Measurements from ENCODE around the gene INSIG1. TPM values are rescaled to one million over a fixed set of nuclear protein-coding genes. Genes with fewer than 3 reads are reported as not detected.

The INSIG1 gene
- total and polyA plus RNA-seq, 2 of the 4 experiments (the other 2 are of a cell fraction), result 19.0 to 26.0 TPM

DNA sequence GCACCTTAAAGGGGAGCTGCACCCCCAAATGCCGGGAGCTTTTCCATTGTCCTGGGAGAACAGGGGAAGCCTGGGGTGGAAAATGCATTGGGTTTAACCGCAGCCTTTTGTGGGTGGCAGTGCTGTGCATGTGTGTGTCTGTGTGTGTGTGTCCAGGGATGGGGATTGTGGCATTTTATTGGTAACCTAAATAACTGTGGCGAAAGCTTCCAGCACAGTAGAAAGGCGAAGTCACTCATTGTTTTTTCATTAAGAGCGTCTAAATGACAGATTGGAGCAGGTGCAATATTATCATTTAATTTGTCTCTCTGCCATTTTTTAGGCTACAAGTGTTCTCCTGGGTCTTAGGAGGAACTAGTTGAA, 55.1 kb downstream of the INSIG1 start:
- H3K23ac ChIP-seq (ENCODE audit: low read depth, low read length), result no peak overlapping the region
- no peak for ATAC-seq (ENCODE audit: low read depth)
- CTCF ChIA-PET, result no interaction called here
- no peaks in the 10 kb centered on the region for H3K4me1 ChIP-seq (ENCODE audit: control insufficient read depth, insufficient read depth, low read length)
- no peak for TF ChIP-seq USF2 (IDR thresholded peaks at IDR 0.05; ENCODE audit: low read depth, low read length)
- TF ChIP-seq MAZ (IDR thresholded peaks at IDR 0.05; ENCODE audit: borderline replicate concordance, low read depth, low read length), result no peak
- TF ChIP-seq RAD21 (IDR thresholded peaks at IDR 0.05; ENCODE audit: low read length), result no peak
- no peak for TF ChIP-seq ELK1 (IDR thresholded peaks at IDR 0.05; ENCODE audit: borderline replicate concordance, low read depth, low read length)
- H4K91ac ChIP-seq (ENCODE audit: insufficient read depth, low read depth, low read length), result no peak overlapping the region
- no peak overlapping the region for H4K8ac ChIP-seq (ENCODE audit: low read depth in 2 of 2, low read length in 2 of 2)
- no peak overlapping the region for H3K4me2 ChIP-seq (ENCODE audit: low read depth, low read length)
- H3K27ac ChIP-seq (ENCODE audit: insufficient read depth, low read length), result no peak overlapping the region
- no peak overlapping the region for H3K4me3 ChIP-seq (ENCODE audit: insufficient read depth, low read depth, low read length)
- no peak overlapping the region for H2AFZ ChIP-seq (replicated peaks; ENCODE audit: low read length, poor library complexity)
- H3K56ac ChIP-seq (ENCODE audit: extremely low read depth, insufficient read depth, low read length), result no peak overlapping the region
- 100% methylated on average over 1 of the region's 5 CpGs; no CpG with 5 or more reads in 1 of the 2 experiments for WGBS, 2 experiments (ENCODE audit: extremely low coverage in 2 of 2, insufficient read length in 1 of 2)
- H3K18ac ChIP-seq (ENCODE audit: low read depth, low read length), result no peak overlapping the region
- intact Hi-C loops (cut with micrococcal nuclease), result no loop called here
- no peak overlapping the region for H2BK15ac ChIP-seq (ENCODE audit: low read depth, low read length)
- no peak overlapping the region for H3K14ac ChIP-seq (replicated peaks; ENCODE audit: low read depth, low read length)
- no peaks in the 10 kb centered on the region for H3K36me3 ChIP-seq (ENCODE audit: control insufficient read depth, insufficient read depth, low read length)
- dilution Hi-C loops (cut with HindIII; ENCODE audit: low sequenced_read_pairs, unreplicated experiment), result no loop called here
- POLR2A ChIA-PET (ENCODE audit: unreplicated experiment), result no interaction called here
- no peak overlapping the region for H2BK20ac ChIP-seq (ENCODE audit: low read depth, low read length)
- no peak overlapping the region for H4K5ac ChIP-seq (ENCODE audit: low read depth, low read length)
- H2BK120ac ChIP-seq (ENCODE audit: low read depth, low read length), result no peak overlapping the region
- DNase-seq, result no peak
- peaks cover 6% of the 10 kb centered on the region; the same call in 1 of the 2 replicates for H3K9me1 ChIP-seq (ENCODE audit: insufficient read depth, low read length)
- H3K9ac ChIP-seq (ENCODE audit: low read depth, low read length), result no peak overlapping the region
- no peak overlapping the region for H3K4ac ChIP-seq (ENCODE audit: low read depth, low read length)
- no peaks in the 10 kb centered on the region for H3K9me3 ChIP-seq (ENCODE audit: control insufficient read depth, insufficient read depth, low read length)
- no peaks in the 10 kb centered on the region for H4K20me1 ChIP-seq (ENCODE audit: insufficient read depth, low read length)
- no TSS peak for BruUV-seq (replicated peaks)
- no peak overlapping the region for H2AK9ac ChIP-seq (replicated peaks; ENCODE audit: low read depth, low read length, poor library complexity)
- no peaks in the 10 kb centered on the region for H3K79me1 ChIP-seq (ENCODE audit: low read depth in 1 of 2, low read length in 2 of 2)
- H3K27me3 ChIP-seq (ENCODE audit: control insufficient read depth, insufficient read depth, low read length), result peaks cover 6% of the 10 kb centered on the region
- in situ Hi-C loops (cut with MboI; ENCODE audit: low sequenced_read_pairs), result no loop called here
- H2BK5ac ChIP-seq (ENCODE audit: low read depth, low read length, poor library complexity, severe bottlenecking), result no peak overlapping the region
- no peak overlapping the region for H2AK5ac ChIP-seq (ENCODE audit: low read depth, low read length)

Data from IMR-90 (cell line).